HG02763 (cell line): ENCODE measurements around the gene AP2M1.

Experiments
- ATAC-seq: cut with Tn5 transposase; IDR thresholded peaks from one replicate; pipeline ENCODE4 v1.9.1; 2021; ENCODE audit warnings: mild to moderate bottlenecking, moderate library complexity; ENCODE audit not compliant: unreplicated experiment

Gene AP2M1

GRCh38 chr3:184218814-184219213 is 44.2 kb downstream of the AP2M1 start:
- no peak for ATAC-seq

DNA sequence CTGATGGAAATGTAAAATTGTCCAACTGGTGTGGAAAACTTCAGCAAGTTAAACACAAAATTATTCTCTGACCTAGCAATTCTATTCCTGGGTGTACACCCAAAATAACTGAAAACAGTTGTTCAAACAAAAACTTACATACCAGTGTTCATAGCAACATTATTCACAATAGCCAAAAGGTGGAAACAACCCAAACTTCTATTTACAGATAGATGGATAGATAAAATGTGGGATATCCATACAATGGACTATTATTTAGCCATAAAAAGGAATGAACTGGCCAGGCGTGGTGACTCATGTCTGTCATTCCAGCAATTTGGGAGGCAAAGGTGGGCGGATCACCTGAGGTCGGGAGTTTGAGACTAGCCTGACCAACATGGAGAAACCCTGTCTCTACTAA is 47.9 kb downstream of the AP2M1 start:
- ATAC-seq = no peak

DNA sequence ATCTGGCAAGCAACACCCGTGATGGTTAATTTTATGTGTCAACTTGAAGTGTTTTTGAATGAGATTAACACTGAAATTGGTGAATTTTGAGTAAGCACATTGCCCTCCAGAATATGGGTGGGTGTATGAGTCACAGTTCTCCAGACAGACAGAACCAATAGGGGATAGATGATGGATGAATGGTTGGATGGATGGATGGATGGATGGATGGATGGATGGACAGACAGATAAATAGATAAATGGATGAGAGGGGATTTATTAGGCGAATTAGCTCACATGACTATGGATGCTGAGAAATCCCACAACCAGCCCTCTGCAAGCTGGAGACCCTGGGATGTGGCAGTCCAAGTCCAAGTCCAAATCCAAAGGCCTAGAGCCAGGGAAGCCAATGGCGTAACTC is 49.3 kb downstream of the AP2M1 start:
- ATAC-seq = no peak

DNA sequence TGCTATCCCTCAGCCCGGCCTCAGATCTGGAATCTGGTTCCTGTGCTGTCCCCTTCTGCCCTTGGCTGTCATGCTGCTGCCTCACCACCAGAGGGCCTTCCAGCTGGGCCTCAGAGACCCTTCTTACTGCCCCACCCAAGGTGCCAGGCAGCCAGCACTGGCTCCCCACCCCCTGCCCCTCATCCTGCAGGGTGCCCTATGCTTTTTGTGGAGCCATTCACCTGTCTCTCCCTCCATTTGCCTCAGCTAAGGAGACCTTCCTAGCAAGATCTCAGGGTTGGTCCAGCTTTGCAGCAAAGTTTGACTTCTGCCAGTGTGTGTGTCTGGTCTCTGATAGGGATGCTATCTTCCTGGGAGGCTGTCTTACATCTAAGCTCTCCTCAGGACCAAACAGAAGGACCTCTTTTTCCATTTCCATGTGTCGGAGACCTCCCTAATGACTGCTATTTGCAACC is 52.9 kb downstream of the AP2M1 start:
- ATAC-seq = no peak

DNA sequence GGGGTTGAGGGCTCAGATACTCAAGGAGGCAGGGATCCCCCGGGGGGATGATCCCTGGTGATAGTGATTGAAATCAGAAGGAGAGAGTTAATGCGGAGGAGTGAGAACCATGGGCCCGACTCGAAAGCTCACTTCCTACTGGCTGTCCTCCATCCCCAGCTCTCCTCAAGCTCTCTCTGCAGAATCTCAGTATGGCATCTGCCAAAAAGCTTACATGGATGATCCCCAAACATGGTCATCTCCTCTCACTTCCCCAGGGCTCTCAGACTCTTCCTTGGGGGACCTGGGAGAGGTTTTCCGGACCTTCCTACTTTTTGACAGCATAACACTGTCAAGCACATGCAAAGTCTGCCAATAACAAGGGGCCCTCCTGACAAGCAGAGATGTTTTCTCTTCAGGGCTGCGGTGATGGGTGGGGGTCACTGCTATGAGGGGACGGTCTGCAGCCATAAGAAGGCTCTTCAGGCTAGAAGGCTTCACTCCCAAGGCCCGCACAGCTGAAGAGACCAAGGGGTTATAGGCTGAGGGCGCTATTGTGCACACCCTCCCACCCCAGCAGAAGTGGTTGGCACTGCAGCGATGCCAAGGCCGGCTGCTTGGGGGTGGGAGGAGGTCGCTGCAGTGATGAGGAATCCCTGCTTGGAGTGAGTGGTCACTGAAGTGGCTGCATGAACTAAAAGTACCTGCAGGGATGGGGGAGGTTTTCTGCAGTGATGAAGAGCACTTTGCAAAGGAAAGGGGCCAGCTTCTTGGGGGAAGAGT is 53.9 kb downstream of the AP2M1 start:
- no peak for ATAC-seq

GRCh38 chr3:184229394-184230080 is 54.9 kb downstream of the AP2M1 start, which contains the start of gene VWA5B2:
TSS of gene VWA5B2 (plus strand) at chr3:184229585. CDS start at chr3:184230529, 944 bp downstream.
- ATAC-seq = peak; percentile 70

DNA sequence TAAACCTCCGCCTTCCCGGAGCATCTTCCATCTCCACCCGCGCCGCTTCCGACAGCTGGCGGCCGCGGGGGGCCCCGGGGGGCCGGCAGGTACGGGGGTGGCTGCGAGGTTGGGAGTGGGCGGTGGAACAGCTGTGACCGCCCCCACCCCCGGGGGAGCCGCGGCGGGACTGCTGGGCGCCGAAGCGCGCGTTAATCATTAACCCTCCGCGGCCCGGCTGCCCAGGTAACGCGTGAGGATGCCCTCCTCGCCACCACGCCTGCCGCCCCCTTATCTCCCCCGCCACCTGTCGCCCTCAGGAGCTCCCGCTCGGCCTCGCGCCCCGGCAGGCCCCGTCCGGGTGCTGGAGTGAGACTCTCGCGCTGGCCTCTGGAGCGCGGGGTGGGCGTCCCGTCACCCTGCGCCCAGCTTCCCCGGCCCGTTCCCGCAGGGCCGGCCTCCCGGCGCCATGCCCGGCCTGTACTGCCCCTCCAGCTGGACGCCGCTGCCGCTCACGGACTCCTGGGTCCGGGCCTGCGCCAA is 55.5 kb downstream of the AP2M1 start:
- no peak for ATAC-seq

- no peak for ATAC-seq
Observed at GRCh38 chr3:184230603-184231528, 56.2 kb downstream of the AP2M1 start.

- no peak for ATAC-seq
Observed at GRCh38 chr3:184231671-184232070, 57.0 kb downstream of the AP2M1 start.

- ATAC-seq = no peak
Observed at GRCh38 chr3:184233127-184233843, 58.6 kb downstream of the AP2M1 start.
